HG02798 (cell line): ENCODE measurements around the gene RALB.
A peak's percentile ranks its signal among the peaks of the same experiment; 100 is the strongest.
"Not testable (repeated sequence)": the region's sequence is repeated elsewhere in the genome, so short reads cannot be mapped to it uniquely, and the experiment has no call there.

Experiments
- ATAC-seq: cut with Tn5 transposase; IDR thresholded peaks from one replicate; pipeline ENCODE4 v1.9.1; 2021; ENCODE audit warnings: mild to moderate bottlenecking; ENCODE audit not compliant: unreplicated experiment, poor library complexity

RALB gene

GRCh38 chr2:120241684-120242083 is 11.0 kb upstream of the RALB start:
- ATAC-seq: no peak

GRCh38 chr2:120243211-120243610 is 9.4 kb upstream of the RALB start:
- ATAC-seq: no peak

GRCh38 chr2:120243875-120244553 is 8.6 kb upstream of the RALB start:
- no peak for ATAC-seq

- ATAC-seq: no peak
Observed at GRCh38 chr2:120244656-120245519, 7.8 kb upstream of the RALB start.

GRCh38 chr2:120245520-120246332 is 6.9 kb upstream of the RALB start:
- ATAC-seq: no peak

- ATAC-seq: no peak
Observed at GRCh38 chr2:120246546-120247300, 5.9 kb upstream of the RALB start.

- ATAC-seq: no peak
Observed at GRCh38 chr2:120247851-120248250, 4.8 kb upstream of the RALB start.

- no peak for ATAC-seq
Observed at GRCh38 chr2:120250640-120251039, 2.0 kb upstream of the RALB start.

- ATAC-seq: no peak
Observed at GRCh38 chr2:120251078-120251477, 1.6 kb upstream of the RALB start.

- ATAC-seq: no peak
Observed at GRCh38 chr2:120251880-120252224, 800 bp upstream of the RALB start.

- ATAC-seq: peak; percentile 25
Observed at GRCh38 chr2:120253021-120253882, 600 bp downstream of the RALB start.

- ATAC-seq: no peak
Observed at GRCh38 chr2:120254178-120254577, 1.5 kb downstream of the RALB start.

- ATAC-seq: no peak
Observed at GRCh38 chr2:120255071-120255470, 2.4 kb downstream of the RALB start.

- no peak for ATAC-seq
Observed at GRCh38 chr2:120255986-120256650, 3.5 kb downstream of the RALB start.

GRCh38 chr2:120256651-120257000 is 4.0 kb downstream of the RALB start:
- ATAC-seq: no peak

- ATAC-seq: no peak
Observed at GRCh38 chr2:120257522-120257921, 4.9 kb downstream of the RALB start.

- no peak for ATAC-seq
Observed at GRCh38 chr2:120258196-120258595, 5.5 kb downstream of the RALB start.

GRCh38 chr2:120259939-120260338 is 7.3 kb downstream of the RALB start:
- ATAC-seq: not testable (repeated sequence)

GRCh38 chr2:120260736-120261135 is 8.1 kb downstream of the RALB start:
- no peak for ATAC-seq
